ENCODE data around the gene NPAS4.

The NPAS4 gene

GRCh38 chr11:66411323-66411722 lies 9.5 kb upstream of the NPAS4 start:
- TF ChIP-seq CTCF (IDR thresholded peaks at IDR 0.05; ENCODE audit: low read length, missing control alignments), result no peak
- H3K4me3 ChIP-seq (replicated peaks; ENCODE audit: low read depth, low read length), result no peak overlapping the region
- DNase-seq (ENCODE audit: low read depth), result no peak

- no peak for TF ChIP-seq CTCF (IDR thresholded peaks at IDR 0.05; ENCODE audit: low read length, missing control alignments)
- H3K4me3 ChIP-seq (replicated peaks; ENCODE audit: low read depth, low read length), result no peak overlapping the region
- DNase-seq (ENCODE audit: low read depth), result no peak
These were observed 8.7 kb upstream of the NPAS4 start for GRCh38 chr11:66412110-66412509.

DNA sequence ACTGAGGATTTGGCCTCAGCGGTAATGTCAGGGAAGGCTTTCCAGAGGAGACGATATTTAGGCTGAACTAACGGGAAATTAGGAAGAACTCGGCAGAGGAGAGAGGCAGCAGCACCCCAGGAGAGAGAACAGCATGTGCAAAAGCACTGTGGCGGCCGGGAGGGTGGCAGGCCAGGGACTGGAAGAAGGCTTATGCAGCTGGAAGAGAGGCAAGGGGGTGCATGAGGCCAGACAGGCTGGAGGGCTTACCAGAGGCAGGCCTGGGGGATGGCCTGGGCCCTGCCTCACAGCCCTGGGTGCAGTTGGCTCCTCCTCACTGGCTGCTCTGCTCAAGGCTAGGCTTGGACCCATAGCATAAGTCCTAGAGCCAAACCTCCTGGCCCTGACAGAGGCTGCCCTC lies 7.7 kb upstream of the NPAS4 start:
- no peak for DNase-seq (ENCODE audit: low read depth)
- TF ChIP-seq CTCF (IDR thresholded peaks at IDR 0.05; ENCODE audit: low read length, missing control alignments), result no peak
- H3K4me3 ChIP-seq (replicated peaks; ENCODE audit: low read depth, low read length), result no peak overlapping the region

DNA sequence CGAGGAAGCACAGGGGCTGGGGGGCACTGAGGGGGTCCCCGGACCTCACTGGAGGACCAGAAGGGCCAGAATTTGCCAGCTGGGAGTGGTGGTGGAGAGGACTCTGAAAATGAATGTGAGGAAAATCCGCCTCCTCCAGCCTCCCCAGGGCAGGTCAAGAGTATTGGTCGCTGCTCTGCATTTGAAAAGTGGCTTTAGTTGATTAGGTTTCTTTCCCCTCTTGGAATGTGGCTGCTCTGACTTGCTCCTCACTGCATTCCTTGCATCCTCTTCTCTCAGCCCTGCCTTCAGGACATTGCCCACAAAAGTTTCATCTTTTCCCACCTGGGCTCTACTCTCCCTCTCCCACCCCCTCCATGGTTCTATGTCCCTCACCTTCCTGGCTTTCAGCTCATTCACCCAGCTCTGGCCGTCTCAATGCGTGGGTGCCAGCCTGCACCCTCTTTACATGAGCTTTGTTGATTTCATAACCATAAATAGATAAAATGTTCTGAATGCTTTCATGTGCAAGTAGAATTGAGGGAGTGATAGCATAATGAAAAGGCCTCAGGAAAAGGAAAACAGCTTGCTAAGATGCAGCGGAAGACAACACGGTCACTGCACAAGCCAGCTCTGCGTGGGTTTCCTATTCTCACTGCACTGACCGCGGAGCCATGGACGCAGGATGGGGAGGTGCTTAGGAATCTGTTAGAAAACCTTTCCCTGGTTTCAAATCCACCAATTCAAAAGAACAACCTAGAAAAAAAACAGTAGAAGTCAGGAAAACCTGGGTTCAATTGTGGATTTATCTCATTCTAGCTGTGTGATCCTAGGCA lies 6.5 kb upstream of the NPAS4 start:
- DNase-seq (ENCODE audit: low read depth), result no peak
- no peak for TF ChIP-seq CTCF (IDR thresholded peaks at IDR 0.05; ENCODE audit: low read length, missing control alignments)
- no peak overlapping the region for H3K4me3 ChIP-seq (replicated peaks; ENCODE audit: low read depth, low read length)

DNA sequence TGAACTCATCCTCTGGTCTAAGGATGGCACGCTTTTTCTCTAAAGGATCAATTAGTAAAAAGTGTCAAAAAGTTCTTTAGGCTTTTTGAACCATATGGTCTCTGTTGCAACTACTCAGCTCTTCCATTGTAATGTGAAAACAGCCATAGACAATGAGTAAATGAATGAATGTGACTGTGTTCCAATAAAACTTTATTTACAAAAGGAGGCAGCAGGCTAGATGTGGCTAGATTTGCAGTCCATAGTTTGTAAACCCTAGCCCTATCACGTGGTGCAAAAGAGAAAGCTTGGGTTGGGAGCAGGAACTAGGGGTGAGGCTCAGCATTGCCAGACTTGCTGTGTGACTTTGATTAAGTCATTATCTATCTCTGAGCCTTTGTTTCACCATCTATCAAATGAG lies 5.4 kb upstream of the NPAS4 start:
- DNase-seq (ENCODE audit: low read depth), result no peak
- no peak overlapping the region for H3K4me3 ChIP-seq (replicated peaks; ENCODE audit: low read depth, low read length)
- TF ChIP-seq CTCF (IDR thresholded peaks at IDR 0.05; ENCODE audit: low read length, missing control alignments), result no peak

GRCh38 chr11:66417000-66417399 lies 3.8 kb upstream of the NPAS4 start:
- TF ChIP-seq CTCF (IDR thresholded peaks at IDR 0.05; ENCODE audit: low read length, missing control alignments), result no peak
- DNase-seq (ENCODE audit: low read depth), result no peak
- H3K4me3 ChIP-seq (replicated peaks; ENCODE audit: low read depth, low read length), result no peak overlapping the region

Data from fibroblast of pulmonary artery (primary cell).